GDM1 (cell line): ENCODE measurements around the gene GRID2.

ENCODE experiments used
- DNase-seq: peaks from one replicate; lab custom pipeline; 2025; lab: John Stamatoyannopoulos, UW

The GRID2 gene

DNA sequence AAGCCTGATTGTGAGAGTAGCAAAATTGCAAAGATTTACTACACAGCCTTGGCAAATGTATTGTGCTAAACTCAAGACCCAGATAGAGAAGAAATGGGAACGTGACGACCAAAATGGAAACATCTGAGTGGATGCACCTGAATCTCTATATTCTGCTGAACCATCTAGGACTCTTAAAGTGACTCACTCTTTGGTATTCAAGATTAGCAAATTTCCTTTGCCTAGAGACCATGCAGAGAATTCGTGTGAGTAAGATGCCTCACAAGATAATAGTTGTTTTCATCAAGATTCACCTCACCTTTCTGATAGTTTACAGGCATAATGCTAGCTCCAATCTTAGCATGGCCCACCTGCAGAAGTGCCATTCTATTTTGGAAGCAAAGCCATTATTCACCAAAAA, 1510.4 kb downstream of the GRID2 start:
- no peak for DNase-seq

- peak; percentile 78 for DNase-seq
These were observed 1511.0 kb downstream of the GRID2 start for GRCh38 chr4:93814722-93815121.
